ENCODE results near the gene PRR5.
A peak's percentile ranks its signal among the peaks of the same experiment; 100 is the strongest.

The PRR5 gene

DNA sequence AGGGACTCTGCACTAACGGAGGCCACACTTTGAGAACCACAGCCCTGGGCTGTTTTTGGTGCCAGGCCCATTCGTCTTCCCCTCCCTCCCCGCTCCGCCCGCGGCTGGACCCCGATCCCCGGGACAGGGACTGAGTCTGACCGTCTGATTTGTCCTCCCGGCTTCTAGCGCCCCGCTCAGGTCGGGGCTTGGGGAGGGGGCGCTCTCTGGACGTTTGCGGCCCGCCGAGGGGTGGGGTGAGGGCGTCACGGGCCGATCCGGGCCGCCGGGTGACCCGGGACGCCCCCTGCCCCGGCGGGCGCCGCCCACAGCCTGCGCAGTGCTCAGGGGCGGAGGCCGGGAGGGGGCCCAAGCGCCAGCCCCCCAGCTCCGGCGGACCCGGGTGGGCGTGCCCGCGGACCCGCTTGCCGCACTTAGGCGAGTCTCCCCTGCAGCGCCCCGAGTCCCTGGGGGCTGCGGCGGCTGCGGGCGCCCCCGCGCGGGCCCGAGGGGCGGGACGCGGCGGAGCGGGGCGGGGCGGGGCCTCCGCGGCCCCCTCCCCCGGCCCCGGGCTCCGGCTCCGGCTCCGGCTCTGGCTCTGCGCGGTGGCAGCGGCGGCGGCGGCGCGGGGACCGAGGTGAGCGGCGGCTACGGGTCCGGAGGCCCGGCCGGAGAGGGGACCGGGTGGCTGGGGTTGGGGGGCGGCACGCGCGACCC, 33.7 kb upstream of the PRR5 start:
- TF ChIP-seq, protein P1, sequence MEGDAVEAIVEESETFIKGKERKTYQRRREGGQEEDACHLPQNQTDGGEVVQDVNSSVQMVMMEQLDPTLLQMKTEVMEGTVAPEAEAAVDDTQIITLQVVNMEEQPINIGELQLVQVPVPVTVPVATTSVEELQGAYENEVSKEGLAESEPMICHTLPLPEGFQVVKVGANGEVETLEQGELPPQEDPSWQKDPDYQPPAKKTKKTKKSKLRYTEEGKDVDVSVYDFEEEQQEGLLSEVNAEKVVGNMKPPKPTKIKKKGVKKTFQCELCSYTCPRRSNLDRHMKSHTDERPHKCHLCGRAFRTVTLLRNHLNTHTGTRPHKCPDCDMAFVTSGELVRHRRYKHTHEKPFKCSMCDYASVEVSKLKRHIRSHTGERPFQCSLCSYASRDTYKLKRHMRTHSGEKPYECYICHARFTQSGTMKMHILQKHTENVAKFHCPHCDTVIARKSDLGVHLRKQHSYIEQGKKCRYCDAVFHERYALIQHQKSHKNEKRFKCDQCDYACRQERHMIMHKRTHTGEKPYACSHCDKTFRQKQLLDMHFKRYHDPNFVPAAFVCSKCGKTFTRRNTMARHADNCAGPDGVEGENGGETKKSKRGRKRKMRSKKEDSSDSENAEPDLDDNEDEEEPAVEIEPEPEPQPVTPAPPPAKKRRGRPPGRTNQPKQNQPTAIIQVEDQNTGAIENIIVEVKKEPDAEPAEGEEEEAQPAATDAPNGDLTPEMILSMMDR (IDR thresholded peaks at IDR 0.05; ENCODE audit: low read depth, low read length): no peak
- TF ChIP-seq POLR2A (IDR thresholded peaks at IDR 0.05; ENCODE audit: extremely low read depth, insufficient read length) (no peak), MYC (IDR thresholded peaks at IDR 0.05; ENCODE audit: low read depth, low read length) (no peak)
- TF ChIP-seq, protein P2, sequence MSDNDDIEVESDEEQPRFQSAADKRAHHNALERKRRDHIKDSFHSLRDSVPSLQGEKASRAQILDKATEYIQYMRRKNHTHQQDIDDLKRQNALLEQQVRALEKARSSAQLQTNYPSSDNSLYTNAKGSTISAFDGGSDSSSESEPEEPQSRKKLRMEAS (IDR thresholded peaks at IDR 0.05; ENCODE audit: low read depth, low read length): no peak
- H3K4me3 ChIP-seq (ENCODE audit: low read depth, low read length): no peak overlapping the region
- peak; percentile 37 for DNase-seq (ENCODE audit: low read depth)

DNA sequence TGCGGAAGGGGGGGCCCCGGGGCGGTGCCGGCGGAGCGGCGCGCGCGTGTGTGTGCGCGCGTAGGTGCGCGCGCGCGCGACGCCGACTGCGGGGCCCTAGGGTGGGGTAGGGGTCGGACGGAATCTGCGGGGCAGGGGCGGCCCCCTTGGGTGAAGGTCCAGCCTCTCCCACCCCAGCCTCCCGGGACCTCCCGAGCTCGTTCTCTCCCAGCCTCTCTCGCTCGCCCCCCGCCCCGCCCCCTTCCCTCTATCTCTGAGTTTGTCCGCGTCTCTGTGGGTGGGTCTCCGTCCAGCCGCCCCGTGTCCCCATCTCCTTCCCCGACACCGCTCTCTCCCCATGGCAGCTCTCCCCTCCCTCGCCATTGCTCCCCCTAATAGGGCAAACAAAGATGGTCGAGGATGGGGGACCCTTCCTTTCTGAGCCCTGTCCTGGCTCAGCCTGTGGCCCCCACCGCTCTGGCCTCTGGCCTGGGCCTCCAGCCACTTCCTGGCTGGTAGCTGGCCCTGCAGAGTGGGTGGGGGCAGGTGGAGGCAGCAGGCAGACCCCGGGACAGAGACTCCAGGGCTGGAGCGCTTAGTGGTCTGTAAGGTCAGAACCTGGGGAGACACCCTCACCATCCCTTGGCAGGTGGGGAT, 33.0 kb upstream of the PRR5 start:
- TF ChIP-seq, protein P2 (IDR thresholded peaks at IDR 0.05; ENCODE audit: low read depth, low read length): no peak
- TF ChIP-seq, protein P1 (IDR thresholded peaks at IDR 0.05; ENCODE audit: low read depth, low read length): no peak
- no peak for TF ChIP-seq MYC (IDR thresholded peaks at IDR 0.05; ENCODE audit: low read depth, low read length)
- TF ChIP-seq POLR2A (IDR thresholded peaks at IDR 0.05; ENCODE audit: extremely low read depth, insufficient read length): no peak
- no peak overlapping the region for H3K4me3 ChIP-seq (ENCODE audit: low read depth, low read length)
- no peak for DNase-seq (ENCODE audit: low read depth)

DNA sequence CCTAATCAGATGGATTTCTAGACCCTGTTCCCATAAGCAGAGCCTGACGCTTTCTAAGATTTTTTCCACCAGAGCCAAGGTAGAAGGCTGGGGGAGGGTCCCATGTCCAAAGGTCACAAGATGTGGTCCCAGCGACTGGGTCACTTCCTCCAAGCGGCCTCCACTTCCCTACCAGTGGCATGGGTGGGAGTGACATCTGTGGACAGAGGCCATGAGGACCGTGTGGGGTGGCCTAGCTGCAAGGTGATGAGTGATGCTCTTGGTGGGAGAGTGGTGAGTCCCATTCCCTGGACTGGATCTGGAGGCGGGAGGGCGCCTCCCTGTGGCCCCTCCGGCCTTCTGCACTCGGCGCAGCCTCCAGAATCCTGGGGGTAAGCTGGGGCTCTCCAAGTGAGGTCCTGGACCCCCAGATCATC, 32.4 kb upstream of the PRR5 start:
- no peak overlapping the region for H3K4me3 ChIP-seq (ENCODE audit: low read depth, low read length)
- DNase-seq (ENCODE audit: low read depth): peak; percentile 44
- TF ChIP-seq, protein P1 (IDR thresholded peaks at IDR 0.05; ENCODE audit: low read depth, low read length): peak; percentile 52
- TF ChIP-seq POLR2A (IDR thresholded peaks at IDR 0.05; ENCODE audit: extremely low read depth, insufficient read length): no peak

DNA sequence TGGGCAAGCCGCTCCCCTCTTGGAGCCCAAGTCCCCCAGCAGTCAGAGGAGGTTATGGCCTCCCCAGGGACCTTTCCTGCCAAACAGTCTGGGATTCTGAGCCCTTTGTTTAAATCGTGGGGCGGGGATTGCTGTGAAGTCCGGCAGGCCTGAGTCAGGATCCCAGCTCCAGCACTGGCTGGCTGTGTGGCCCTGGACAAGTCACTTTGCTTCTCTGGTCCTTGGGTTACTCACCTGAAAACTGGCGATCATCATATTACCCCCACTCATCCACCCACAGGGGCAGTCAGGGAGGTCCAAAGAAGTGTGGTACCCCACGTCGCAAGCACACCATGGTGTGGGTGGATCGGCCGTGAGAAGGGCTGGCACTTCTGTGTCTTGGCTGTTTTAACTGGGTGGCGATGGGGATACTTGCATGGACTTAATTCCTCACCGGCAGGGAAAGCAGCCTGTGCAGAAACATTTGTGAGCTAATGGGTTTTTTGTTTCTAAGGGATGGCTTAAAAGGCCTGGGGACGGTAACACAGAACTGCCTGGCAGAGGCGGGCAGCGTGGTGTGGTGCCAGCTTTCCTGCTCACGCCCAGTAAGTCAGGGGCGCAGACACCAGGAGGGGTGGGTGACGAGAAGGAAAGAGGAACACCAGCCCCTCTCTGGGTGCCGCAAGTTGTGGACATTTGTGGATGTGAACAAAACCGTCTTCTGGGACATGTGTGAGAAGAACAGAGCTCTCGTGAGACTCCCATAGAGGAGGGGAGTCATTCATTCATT, 31.6 kb upstream of the PRR5 start:
- TF ChIP-seq POLR2A (IDR thresholded peaks at IDR 0.05; ENCODE audit: extremely low read depth, insufficient read length) (no peak), MYC (IDR thresholded peaks at IDR 0.05; ENCODE audit: low read depth, low read length) (no peak)
- TF ChIP-seq, protein P2 (IDR thresholded peaks at IDR 0.05; ENCODE audit: low read depth, low read length): no peak
- TF ChIP-seq, protein P1 (IDR thresholded peaks at IDR 0.05; ENCODE audit: low read depth, low read length): no peak
- no peak overlapping the region for H3K4me3 ChIP-seq (ENCODE audit: low read depth, low read length)
- DNase-seq (ENCODE audit: low read depth): no peak

DNA sequence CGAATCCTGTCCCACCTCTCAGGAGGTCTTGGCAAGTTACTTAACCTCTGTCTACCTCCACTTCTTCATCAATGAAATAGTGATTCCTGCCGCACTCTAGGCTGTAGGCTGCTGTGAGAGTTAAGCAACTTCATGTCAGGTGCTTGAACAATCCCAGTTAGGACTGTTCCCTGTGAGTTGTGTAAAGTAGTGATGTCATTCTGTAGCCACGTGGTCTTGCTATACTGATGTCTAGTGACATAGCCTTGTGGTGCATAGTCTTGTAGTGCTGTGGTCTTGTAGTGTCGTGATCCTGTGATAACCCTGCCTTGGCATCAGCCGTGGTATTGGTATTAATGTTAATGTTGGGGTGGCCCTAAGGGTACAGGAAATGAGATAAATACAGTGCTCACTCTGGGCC, 30.3 kb upstream of the PRR5 start:
- DNase-seq (ENCODE audit: low read depth): peak; percentile 43
- H3K4me3 ChIP-seq (ENCODE audit: low read depth, low read length): no peak overlapping the region
- TF ChIP-seq, protein P1 (IDR thresholded peaks at IDR 0.05; ENCODE audit: low read depth, low read length): no peak
- TF ChIP-seq, protein P2 (IDR thresholded peaks at IDR 0.05; ENCODE audit: low read depth, low read length): peak; percentile 88
